NCI-H460 (cell line): ENCODE data around the gene OSM. TPM values are rescaled to one million over a fixed set of nuclear protein-coding genes. Genes with fewer than 3 reads are reported as not detected.

Experiments
- DNase-seq: peaks from one replicate; pipeline ENCODE4 v3.0.0-alpha.2; 2016; ENCODE audit warnings: low read depth; ENCODE audit errors: extremely low read depth
- total RNA-seq: library from RNA; depleted of rRNA; stranded (reverse); fragments of >200 nt; shearing (Covaris generic); gene quantifications from 2 replicates; pipeline ENCODE4 v1.2.3, GENCODE V29; 2014

Gene OSM
- total RNA-seq, 1 experiment from 2014 or later, result 4.8 TPM

DNA sequence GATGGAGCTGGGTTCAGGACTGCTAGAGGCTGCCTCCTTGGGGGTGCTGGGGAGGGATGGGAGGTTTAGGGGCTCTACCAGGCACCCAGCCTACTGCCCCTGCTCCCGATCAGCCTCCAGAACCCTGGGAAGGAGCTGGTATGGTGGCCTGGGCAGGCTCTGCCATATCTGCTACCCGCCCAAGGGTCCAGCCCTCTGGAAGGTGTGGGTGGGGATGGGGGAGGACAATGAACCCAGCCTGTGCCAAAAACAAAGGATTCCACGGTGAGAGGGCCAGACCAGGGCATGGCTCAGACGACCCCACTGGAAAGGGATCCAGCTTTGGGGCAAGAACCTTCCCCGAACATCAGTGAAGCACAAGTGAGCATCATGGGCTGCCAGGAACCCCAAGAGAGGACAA is 19.7 kb upstream of the OSM start:
- no peak for DNase-seq

- DNase-seq, result no peak
These were observed 19.2 kb upstream of the OSM start for GRCh38 chr22:30285846-30286200.

DNA sequence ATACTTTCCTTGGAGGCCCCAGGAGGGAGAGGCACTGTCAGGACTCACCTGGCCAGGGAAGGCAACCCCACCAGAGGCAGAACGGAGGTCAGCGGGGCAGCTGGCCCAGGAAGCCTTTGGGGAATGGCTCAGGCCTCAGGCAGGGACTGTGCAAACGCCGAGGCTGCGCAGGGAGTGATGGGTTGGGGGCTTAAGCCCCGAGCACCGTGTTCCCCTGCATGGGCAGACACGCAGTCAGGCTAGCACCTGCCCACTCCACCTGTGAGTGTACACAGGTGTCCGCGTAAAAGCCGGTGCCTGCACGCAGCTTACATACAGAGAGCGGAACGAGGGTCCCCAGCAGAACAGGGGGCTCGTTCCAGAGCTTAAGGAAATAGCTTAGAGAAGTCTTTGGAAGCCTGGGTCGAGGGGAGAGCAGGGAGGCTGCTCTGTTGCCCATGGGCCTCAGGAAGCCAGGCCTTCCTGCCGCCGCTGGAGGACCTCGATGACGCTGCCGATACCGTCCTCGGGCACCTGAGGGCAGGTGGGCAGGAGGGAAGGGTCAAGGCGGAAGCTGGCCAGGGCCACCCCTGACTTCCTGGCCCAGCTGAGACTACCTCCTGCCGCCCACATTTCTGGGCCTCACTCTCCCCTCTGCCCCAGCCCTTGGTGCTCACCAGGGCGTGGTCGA is 18.7 kb upstream of the OSM start:
- no peak for DNase-seq

DNA sequence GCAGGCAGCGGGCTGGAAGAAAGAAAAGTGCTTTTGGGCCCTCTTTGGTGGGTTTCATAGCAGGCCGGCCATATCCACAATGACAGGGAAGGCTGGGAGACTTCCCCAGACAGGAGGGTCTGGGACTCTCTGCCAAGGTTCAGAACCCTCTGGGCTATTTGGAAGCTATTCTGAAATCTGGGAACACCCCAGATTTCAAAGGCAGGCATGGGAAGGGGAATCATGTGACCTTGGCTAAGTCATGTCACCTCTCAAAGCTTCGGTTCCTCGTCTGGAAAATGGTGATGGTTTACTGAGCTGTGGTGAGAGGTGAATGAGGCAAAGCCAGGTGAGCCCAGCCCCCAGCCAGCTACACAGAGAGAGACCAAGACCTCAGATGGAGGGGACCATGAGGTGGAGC is 18.0 kb upstream of the OSM start:
- no peak for DNase-seq

DNA sequence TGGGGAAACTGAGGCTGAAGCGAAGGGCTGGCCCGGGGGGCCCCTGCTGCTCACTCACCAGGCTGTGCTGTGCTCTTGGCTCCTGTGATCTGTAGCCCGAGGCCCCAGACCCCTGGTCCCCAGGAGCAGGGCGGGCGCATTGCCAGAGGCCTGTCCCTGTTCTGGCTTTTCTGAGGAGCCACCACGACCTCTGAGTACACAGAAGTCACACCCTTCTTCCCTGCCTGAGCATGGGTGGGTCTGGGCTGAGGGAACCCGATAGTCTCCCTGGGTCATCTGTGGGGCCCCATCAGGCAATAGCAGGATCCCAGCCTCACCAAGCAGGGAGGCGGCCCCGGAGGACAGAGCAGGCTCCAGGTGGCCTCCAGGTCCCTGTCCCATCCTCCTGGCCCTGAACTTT is 17.5 kb upstream of the OSM start:
- DNase-seq, result no peak

- DNase-seq, result no peak
These were observed 16.7 kb upstream of the OSM start for GRCh38 chr22:30283342-30283741.

GRCh38 chr22:30282616-30283046 is 16.0 kb upstream of the OSM start:
- DNase-seq, result no peak

GRCh38 chr22:30280505-30280904 is 13.9 kb upstream of the OSM start:
- no peak for DNase-seq

- no peak for DNase-seq
These were observed 13.3 kb upstream of the OSM start for GRCh38 chr22:30279932-30280331.

DNA sequence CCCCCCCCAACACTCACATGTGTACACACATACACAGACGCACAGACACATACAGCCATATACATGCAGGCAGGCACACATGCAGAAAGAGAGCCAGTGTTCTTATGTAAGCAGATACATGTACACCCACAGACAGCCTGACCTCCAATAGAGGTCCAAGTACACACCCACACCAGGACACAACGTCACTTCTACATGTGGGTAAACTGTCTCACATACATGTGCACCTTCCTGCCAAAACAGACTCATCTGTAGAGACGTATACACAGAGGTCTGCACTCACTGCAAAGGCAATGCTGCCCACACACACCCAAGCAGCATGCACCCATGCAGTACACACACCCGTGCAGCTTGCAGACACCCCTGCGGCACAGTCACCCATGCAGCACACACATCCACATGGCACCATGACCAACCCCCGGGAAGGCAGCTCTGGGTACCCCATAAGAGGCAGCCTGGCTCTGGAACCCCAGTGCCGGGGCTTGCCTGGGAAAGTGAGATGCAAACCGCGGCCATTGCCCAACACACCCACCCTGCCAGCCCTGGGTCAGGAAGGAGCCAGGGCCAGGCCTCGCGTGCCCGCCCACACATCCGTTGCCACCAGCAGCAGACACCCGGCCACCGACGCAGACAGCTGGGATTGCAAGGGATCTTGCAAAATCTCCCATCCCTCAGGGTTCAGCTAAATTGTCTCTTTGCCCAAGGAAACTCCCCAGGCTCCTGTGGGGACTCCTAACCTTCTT is 12.6 kb upstream of the OSM start:
- no peak for DNase-seq

DNA sequence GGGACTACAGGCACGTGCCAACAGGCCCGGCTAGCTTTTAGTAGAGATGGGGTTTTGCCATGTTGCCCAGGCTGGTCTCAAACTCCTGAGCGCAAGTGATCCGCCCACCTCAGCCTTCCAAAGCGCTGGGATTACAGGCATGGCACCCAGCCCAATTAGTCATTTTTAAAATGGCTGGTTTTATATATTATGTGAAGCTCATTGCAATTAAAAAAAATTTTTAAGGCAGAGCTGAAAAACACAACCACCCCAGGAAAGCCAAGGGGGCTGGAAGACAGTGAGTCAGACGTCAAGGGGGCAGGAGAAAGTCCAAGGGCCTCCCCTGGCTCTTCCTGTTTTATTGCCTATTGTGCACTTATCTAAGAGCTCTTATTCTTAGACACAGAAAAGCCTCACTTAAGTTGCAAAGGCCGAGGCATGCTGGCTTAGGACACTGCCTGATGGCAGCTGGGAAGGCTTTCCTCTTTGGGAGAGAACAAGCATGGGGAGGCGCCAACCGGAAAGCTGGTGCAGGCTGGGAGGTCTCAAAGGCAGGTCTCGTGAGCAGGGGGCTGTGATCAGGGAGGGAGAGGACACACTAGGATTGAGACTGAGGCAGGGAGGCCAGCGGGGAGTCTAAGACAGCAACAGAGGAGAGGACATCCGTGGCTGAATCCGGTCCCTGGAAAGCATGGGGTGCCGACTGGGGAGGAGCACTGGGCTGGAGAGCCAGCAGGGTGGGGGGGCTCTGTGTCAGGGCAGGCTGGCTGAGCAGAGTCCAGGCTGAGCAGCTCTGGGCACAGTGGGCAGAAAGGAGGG is 11.1 kb upstream of the OSM start:
- DNase-seq, result no peak

DNA sequence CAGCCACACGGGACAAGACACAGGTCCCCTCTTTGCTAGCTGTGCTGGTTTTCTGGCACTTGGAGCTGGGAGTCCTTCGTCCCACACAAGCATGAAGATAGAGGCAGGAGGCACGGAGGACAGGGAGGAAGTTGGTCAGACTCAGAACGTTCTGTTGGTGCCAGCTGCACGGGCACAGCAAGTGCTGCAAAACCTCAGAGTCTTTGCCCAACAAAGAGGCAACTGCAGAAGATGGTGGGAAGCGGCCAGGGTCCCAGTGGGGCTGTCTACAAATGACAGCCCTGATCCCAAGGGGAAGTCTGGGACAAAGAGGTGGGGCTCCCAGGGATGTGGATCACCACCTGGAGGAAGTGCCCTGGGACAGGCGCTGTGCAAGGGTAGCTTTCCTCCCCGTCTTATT is 9.4 kb upstream of the OSM start:
- DNase-seq, result no peak

DNA sequence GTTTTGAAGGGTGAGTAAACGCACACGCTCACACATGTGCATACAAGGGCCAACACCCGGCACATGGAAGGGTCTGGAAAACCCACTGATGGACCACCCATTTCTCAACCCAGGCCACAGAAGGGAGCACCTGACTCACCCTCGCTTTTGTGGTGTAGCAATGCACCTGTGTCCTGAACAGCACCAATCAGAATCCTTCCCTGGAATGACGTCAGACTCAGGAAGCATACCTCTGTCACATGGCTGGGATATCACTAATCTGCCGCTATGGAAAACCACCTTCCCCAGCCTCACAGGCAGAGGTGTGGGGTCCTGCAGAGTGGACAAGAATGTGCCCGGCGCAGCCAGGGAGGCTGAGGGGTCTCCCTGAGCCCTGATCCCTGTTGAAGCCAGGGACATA is 9.0 kb upstream of the OSM start:
- no peak for DNase-seq

- DNase-seq, result no peak
These were observed 7.8 kb upstream of the OSM start for GRCh38 chr22:30274437-30274812.

- no peak for DNase-seq
These were observed 7.2 kb upstream of the OSM start for GRCh38 chr22:30273711-30274436.

DNA sequence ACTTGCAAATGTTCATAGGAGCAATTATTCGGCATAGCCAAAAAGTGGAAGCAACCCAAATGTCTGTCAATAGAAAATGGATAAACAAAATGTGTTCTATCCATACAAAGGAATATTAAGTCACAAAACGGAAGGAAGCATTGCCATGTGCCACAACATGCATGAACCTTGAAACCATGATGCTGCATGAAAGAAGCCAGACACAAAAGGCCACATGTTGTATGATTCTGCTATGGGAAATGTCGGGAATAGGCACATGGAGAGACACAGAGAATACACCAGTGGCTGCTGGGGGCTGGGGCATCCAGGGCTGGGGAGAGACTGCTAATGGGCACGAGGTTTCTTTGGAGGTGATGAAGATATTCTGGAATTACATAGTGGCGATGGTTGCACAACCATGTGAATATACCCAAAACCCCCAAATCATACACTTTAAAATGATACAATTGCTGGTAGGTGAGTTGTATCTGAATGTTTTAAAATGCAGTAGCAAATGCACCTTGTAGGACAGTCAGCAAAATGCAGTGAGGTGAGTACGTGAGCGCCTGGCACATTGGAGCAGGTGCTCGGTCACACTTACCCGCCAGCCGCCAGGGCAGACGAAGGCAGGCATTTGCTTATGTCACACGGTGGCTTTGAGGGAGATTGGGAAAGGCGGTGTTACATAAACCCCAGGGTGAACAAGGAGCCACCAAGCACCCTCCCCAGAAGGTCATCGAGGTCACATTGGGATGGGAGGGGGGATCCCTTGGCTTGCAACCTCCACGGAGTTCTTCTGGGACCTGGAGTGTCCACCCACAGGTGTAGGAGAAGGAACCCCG is 6.3 kb upstream of the OSM start:
- no peak for DNase-seq

- DNase-seq, result no peak
These were observed 4.2 kb upstream of the OSM start for GRCh38 chr22:30270832-30271231.

GRCh38 chr22:30268331-30268730 is 1.7 kb upstream of the OSM start:
- no peak for DNase-seq

DNA sequence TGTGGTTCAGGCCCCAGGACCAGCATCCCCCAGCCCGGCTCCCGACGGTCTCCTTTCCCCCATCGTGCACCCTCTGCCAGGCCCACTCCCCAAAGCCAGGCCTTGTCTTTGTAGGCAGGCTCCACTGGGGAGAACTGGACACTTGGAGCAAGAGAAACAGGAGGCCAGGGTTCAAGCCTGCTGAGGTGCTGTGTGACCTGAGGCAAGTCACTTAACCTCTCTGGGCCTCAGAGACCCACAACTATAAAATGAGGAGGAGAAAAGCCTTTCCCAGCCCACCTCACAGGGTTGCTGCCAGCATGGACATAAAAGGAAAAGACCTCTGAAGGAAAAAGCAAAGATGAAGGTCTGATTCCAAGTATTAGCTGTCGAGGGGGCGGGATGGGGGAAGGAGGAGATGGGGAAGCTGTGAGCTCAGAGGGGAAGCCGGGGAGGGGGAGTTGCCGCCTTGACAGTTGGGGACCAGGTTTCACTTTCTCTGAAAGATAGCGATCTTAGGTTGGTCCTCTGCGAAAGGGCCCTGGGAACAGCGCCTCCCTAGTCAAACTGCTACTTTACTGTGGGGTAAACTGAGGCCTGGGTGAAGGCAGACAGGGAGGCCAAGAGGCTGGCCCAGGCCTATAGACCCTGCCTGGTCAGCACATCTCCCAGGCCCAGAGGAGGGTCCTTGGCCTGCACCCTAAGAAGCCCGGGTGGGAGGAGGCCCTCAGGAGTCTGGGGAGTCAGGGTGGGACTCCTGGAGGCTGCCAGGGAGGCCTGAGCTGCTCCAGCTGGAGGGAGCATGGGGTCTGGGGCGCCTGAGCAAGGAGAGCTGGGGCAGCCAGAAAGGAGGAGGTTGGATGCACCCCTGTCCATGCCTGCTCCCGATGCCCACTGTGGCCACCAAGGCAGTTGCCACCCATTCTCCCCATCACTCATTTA is 991 bp upstream of the OSM start:
- no peak for DNase-seq
